IMR-90 (cell line): ENCODE results near the gene L1CAM.

ENCODE experiments used
- BHLHE40 ChIP-seq: fragments of 150-350 bp; IDR thresholded peaks from 2 replicates; pipeline ENCODE4 v1.6.1; 2016; ENCODE audit warnings: mild to moderate bottlenecking, low read depth, low read length
- CEBPB ChIP-seq: IDR thresholded peaks from 2 replicates; pipeline ENCODE4 v1.6.1; 2012; ENCODE audit warnings: low read depth, low read length, improper control_type of control experiment
- CTCF ChIP-seq: conservative IDR thresholded peaks from 2 replicates; pipeline ENCODE4 v1.5.1; 2012; ENCODE audit warnings: mild to moderate bottlenecking, low read depth, low read length, improper control_type of control experiment
- FOS ChIP-seq: fragments of 150-350 bp; IDR thresholded peaks from 2 replicates; pipeline ENCODE4 v1.6.1; 2016; ENCODE audit warnings: low read depth, low read length
- MAFK ChIP-seq: IDR thresholded peaks from 2 replicates; pipeline ENCODE4 v1.6.1; 2012; ENCODE audit warnings: low read depth, low read length, improper control_type of control experiment
- MAZ ChIP-seq: IDR thresholded peaks from 2 replicates; pipeline ENCODE4 v1.6.1; 2012; ENCODE audit warnings: low read depth, mild to moderate bottlenecking, low read length, improper control_type of control experiment, moderate library complexity, borderline replicate concordance
- POLR2A ChIP-seq: IDR thresholded peaks from 2 replicates; pipeline ENCODE4 v1.6.1; 2012; ENCODE audit warnings: mild to moderate bottlenecking, low read depth, low read length
- RAD21 ChIP-seq: IDR thresholded peaks from 2 replicates; pipeline ENCODE4 v1.6.1; 2012; ENCODE audit warnings: low read length, improper control_type of control experiment
- RCOR1 ChIP-seq: IDR thresholded peaks from 2 replicates; pipeline ENCODE4 v1.6.1; 2012; ENCODE audit warnings: mild to moderate bottlenecking, low read length, improper control_type of control experiment; ENCODE audit not compliant: insufficient replicate concordance
- RFX5 ChIP-seq: IDR thresholded peaks from 2 replicates; pipeline ENCODE4 v1.8.0; 2012; ENCODE audit warnings: low read depth, mild to moderate bottlenecking, low read length, moderate library complexity
- SMC3 ChIP-seq: fragments of 150-350 bp; IDR thresholded peaks from 2 replicates; pipeline ENCODE4 v1.6.1; 2016; ENCODE audit warnings: low read depth, mild to moderate bottlenecking, antibody characterized with exemption, low read length, moderate library complexity
- USF2 ChIP-seq: fragments of 150-350 bp; IDR thresholded peaks from 2 replicates; pipeline ENCODE4 v1.6.1; 2017; ENCODE audit warnings: mild to moderate bottlenecking, antibody characterized with exemption, low read length, low read depth

GRCh38 chrX:153905481-153906095 lies 19.6 kb upstream of the L1CAM start:
- TF ChIP-seq CTCF (no peak), MAZ (no peak), POLR2A (no peak), RAD21 (no peak), SMC3 (no peak), USF2 (no peak), FOS (no peak), BHLHE40 (no peak), CEBPB (no peak), RFX5 (no peak), MAFK (no peak), RCOR1 (no peak)
